ACC112 (cell line): ENCODE measurements around the gene KLHL14.

Experiments used
- H2AFZ ChIP-seq: fragments of 200-600 bp; sonication (generic); one replicate; pipeline ENCODE4 v1.6.0; 2017; ENCODE audit warnings: antibody characterized with exemption, low read length; ENCODE audit not compliant: unreplicated experiment
- H3K27ac ChIP-seq: fragments of 200-600 bp; sonication (generic); 2 replicates; pipeline ENCODE4 v1.5.1; 2014; ENCODE audit warnings: low read depth, mild to moderate bottlenecking, antibody characterized with exemption, low read length, moderate library complexity
- H3K27me3 ChIP-seq: fragments of 200-600 bp; sonication (generic); 2 replicates; pipeline ENCODE4 v1.6.1; 2014; ENCODE audit warnings: mild to moderate bottlenecking, antibody characterized with exemption, low read length, moderate library complexity, mixed read lengths; ENCODE audit not compliant: insufficient read depth
- H3K36me3 ChIP-seq: fragments of 200-600 bp; sonication (generic); 2 replicates; pipeline ENCODE4 v1.6.1; 2016; ENCODE audit warnings: mild to moderate bottlenecking, antibody characterized with exemption, low read length, moderate library complexity, mixed read lengths; ENCODE audit not compliant: insufficient read depth
- H3K4me1 ChIP-seq: fragments of 200-600 bp; sonication (generic); one replicate; pipeline ENCODE4 v1.6.1; 2016; ENCODE audit warnings: low read length, mixed read lengths; ENCODE audit not compliant: insufficient read depth, unreplicated experiment, control insufficient read depth
- H3K4me3 ChIP-seq: fragments of 200-600 bp; sonication (generic); 2 replicates; pipeline ENCODE4 v1.5.1; 2014; ENCODE audit warnings: mild to moderate bottlenecking, low read depth, low read length
- H3K79me2 ChIP-seq: fragments of 200-600 bp; sonication (generic); one replicate; pipeline ENCODE4 v1.6.0; 2016; ENCODE audit warnings: low read length; ENCODE audit not compliant: control insufficient read depth, unreplicated experiment, insufficient read depth

Gene KLHL14

DNA sequence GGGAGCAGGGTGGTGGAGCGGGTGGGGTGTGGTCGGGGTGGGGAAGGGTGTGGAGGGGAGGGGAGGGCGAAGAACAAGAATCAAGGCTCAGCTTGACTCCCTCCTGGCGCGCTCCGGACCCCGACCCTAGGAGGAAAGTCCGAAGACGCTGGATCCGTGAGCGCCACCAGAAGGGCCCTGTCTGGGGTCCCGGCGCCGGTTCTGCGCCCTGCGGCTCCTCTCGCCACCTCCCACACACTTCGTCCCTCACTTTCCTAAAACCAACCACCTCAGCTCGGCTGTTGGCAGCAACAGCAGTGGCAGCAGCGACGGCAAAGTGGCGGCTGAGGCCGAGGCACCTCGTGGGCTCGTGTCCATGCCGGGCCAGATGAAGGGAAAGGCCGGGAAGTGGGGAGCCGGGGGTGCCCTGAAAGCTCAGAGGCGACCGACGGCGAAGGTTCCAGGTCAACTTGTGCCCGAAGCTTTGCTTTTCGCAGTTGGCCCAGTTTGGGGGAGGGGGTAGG lies 2.1 kb downstream of the KLHL14 start:
- H3K4me1 ChIP-seq = no peaks in the 10 kb centered on the region
- H2AFZ ChIP-seq = no peak overlapping the region
- H3K27ac ChIP-seq = no peak overlapping the region
- no peak overlapping the region for H3K4me3 ChIP-seq
- H3K36me3 ChIP-seq = no peaks in the 10 kb centered on the region
- H3K79me2 ChIP-seq = no peaks in the 10 kb centered on the region
- peaks cover 81% of the 10 kb centered on the region for H3K27me3 ChIP-seq

DNA sequence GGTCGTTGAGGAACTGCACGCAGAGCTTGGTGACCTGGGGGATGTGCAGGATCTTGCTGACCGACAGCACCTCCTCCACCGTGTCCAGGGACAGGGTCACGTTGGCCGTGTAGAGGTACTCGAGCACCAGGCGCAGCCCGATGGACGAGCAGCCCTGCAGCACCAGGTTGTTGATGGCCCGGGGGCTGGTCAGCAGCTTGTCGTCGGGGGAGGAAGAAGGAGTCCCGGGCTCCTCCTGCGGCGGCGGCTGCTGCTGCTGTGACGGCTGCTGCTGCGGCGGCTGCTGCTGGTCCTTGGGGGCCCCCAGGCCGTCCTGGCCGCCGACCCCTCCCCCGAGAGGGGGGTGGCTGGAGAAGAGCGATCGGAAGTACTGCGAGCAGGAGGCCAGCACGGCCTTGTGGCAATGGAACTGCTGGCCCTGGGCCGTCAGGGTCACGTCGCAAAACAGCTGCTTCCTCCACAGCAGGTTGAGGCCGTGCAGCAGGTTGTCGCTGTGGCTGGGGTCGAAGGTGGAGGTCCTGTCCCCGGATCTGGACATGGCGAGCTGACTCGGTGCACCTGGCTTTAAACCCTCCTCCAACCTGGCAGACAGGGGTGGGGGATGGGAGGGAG lies 2.7 kb downstream of the KLHL14 start:
- Histone ChIP-seq H3K4me3 (no peak overlapping the region), H3K79me2 (no peaks in the 10 kb centered on the region), H2AFZ (no peak overlapping the region), H3K4me1 (no peaks in the 10 kb centered on the region), H3K36me3 (no peaks in the 10 kb centered on the region), H3K27ac (no peak overlapping the region), H3K27me3 (peaks cover 86% of the 10 kb centered on the region)

GRCh38 chr18:32769586-32770053 lies 3.2 kb downstream of the KLHL14 start:
- Histone ChIP-seq H3K79me2 (no peaks in the 10 kb centered on the region), H3K27ac (no peak overlapping the region), H2AFZ (no peak overlapping the region), H3K4me1 (no peaks in the 10 kb centered on the region), H3K27me3 (peaks cover 88% of the 10 kb centered on the region), H3K4me3 (no peak overlapping the region), H3K36me3 (no peaks in the 10 kb centered on the region)

GRCh38 chr18:32769071-32769585 lies 3.7 kb downstream of the KLHL14 start:
- Histone ChIP-seq H3K36me3 (no peaks in the 10 kb centered on the region), H3K4me1 (no peaks in the 10 kb centered on the region), H3K4me3 (no peak overlapping the region), H3K27me3 (peaks cover 86% of the 10 kb centered on the region), H2AFZ (no peak overlapping the region), H3K27ac (no peak overlapping the region), H3K79me2 (no peaks in the 10 kb centered on the region)

DNA sequence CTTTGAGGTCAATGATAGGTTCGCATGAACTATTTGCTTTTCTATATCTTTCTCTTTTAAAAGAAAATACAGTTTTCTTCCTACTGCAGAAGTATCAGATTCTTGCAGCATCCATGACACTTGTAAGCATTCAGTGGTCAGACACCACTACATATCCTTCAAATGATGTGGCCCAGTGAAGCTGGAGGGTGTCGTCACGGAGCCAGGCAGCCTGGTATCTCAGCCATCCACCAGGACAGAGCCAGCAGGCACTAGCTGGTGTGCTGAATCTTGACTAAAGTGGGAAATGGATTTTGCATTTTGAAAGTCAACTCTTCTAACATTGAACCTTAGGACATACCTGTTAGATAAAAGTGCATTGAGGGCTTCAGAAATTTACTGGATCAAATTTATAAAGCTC lies 5.4 kb downstream of the KLHL14 start:
- Histone ChIP-seq H3K27me3 (peaks cover 73% of the 10 kb centered on the region), H3K79me2 (no peaks in the 10 kb centered on the region), H3K4me3 (no peak overlapping the region), H3K4me1 (no peaks in the 10 kb centered on the region), H3K27ac (no peak overlapping the region), H2AFZ (no peak overlapping the region), H3K36me3 (no peaks in the 10 kb centered on the region)

DNA sequence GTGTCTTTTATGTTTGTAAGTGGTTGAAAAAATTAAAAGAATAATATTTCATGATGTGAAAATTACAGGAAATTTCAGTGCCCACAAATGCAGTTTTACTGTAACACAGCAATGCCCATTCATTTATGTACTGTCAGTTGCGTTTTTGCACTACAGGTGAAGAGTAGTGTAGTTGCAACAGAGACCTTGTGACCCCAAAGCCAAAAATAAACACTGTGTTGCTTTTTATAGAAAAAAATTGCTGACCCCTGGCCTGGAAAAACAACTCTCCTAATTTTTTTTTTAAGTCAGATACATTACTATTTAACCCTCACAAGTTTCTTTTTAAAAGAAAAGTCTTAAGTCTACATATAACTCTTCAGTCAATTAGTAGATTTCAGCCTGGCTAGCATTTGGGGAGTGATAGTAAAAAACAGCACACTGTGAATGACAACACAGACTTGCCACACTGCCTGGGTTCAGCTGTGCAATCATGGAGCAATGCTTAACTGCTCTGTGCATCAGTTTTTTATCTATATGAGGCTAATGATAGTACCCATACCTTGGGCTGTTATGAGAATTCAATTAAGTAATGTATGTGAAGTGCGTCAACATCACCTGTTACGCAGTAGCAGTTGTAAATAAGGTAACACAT lies 8.1 kb downstream of the KLHL14 start:
- H3K27ac ChIP-seq = no peak overlapping the region
- peaks cover 51% of the 10 kb centered on the region for H3K27me3 ChIP-seq
- H2AFZ ChIP-seq = no peak overlapping the region
- H3K4me3 ChIP-seq = no peak overlapping the region
- no peaks in the 10 kb centered on the region for H3K79me2 ChIP-seq
- H3K36me3 ChIP-seq = no peaks in the 10 kb centered on the region
- no peaks in the 10 kb centered on the region for H3K4me1 ChIP-seq

GRCh38 chr18:32763293-32763692 lies 9.5 kb downstream of the KLHL14 start:
- Histone ChIP-seq H2AFZ (no peak overlapping the region), H3K27ac (no peak overlapping the region), H3K4me3 (no peak overlapping the region), H3K27me3 (peaks cover 49% of the 10 kb centered on the region), H3K36me3 (no peaks in the 10 kb centered on the region), H3K79me2 (no peaks in the 10 kb centered on the region), H3K4me1 (no peaks in the 10 kb centered on the region)

DNA sequence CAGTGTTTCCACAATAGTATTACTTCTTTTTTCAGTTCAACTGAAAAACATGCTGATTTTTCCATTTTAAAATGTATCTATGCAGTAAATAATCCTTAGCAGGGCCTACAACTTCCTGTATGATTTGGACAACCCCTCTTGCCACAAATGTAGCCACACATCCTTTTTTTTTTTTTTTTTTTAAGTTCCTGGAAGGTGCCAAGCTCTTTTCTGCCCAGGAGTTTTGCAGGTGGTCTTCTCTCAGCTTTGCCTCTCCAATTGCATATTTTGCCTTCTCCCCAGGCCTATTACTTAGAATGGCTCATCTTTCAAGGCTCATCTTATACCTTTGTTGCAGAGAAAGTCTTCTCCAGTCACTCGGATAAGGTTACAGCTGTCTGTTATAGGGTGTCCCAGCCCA lies 11.6 kb downstream of the KLHL14 start:
- Histone ChIP-seq H3K27me3 (peaks cover 49% of the 10 kb centered on the region), H3K4me3 (no peak overlapping the region), H3K27ac (no peak overlapping the region), H3K79me2 (no peaks in the 10 kb centered on the region), H3K4me1 (no peaks in the 10 kb centered on the region), H2AFZ (no peak overlapping the region), H3K36me3 (no peaks in the 10 kb centered on the region)

GRCh38 chr18:32760391-32760790 lies 12.4 kb downstream of the KLHL14 start:
- H3K79me2 ChIP-seq = no peaks in the 10 kb centered on the region
- H3K27ac ChIP-seq = no peak overlapping the region
- H3K4me3 ChIP-seq = no peak overlapping the region
- H3K4me1 ChIP-seq = no peaks in the 10 kb centered on the region
- no peak overlapping the region for H2AFZ ChIP-seq
- no peaks in the 10 kb centered on the region for H3K36me3 ChIP-seq
- H3K27me3 ChIP-seq = peaks cover 54% of the 10 kb centered on the region

- H3K79me2 ChIP-seq = no peaks in the 10 kb centered on the region
- H3K27ac ChIP-seq = no peak overlapping the region
- H3K27me3 ChIP-seq = peaks cover 55% of the 10 kb centered on the region
- no peak overlapping the region for H3K4me3 ChIP-seq
- H3K4me1 ChIP-seq = no peaks in the 10 kb centered on the region
- no peak overlapping the region for H2AFZ ChIP-seq
- no peaks in the 10 kb centered on the region for H3K36me3 ChIP-seq
Observed at GRCh38 chr18:32759611-32760167, 13.1 kb downstream of the KLHL14 start.
